GM19193 (cell line): ENCODE data around the gene UNC45B.
"Not testable (repeated sequence)": the region's sequence is repeated elsewhere in the genome, so short reads cannot be mapped to it uniquely, and the experiment has no call there.

Source experiments
- POLR2A ChIP-seq: IDR thresholded peaks from 4 replicates; pipeline ENCODE4 v1.6.1; 2011; ENCODE audit not compliant: insufficient read depth, insufficient read length; ENCODE audit errors: extremely low read depth

UNC45B gene

GRCh38 chr17:35188111-35188510 is 40.5 kb downstream of the UNC45B start:
- no peak for TF ChIP-seq POLR2A

GRCh38 chr17:35189291-35189690 is 41.7 kb downstream of the UNC45B start:
- TF ChIP-seq POLR2A = no peak

GRCh38 chr17:35191001-35191695 is 43.5 kb downstream of the UNC45B start:
- no peak for TF ChIP-seq POLR2A

- no peak for TF ChIP-seq POLR2A
These were observed 45.1 kb downstream of the UNC45B start for GRCh38 chr17:35192708-35193107.

- not testable (repeated sequence) for TF ChIP-seq POLR2A
These were observed 46.4 kb downstream of the UNC45B start, which contains the start of gene SLC35G3 for GRCh38 chr17:35194001-35194400. SLC35G3 (minus strand) TSS chr17:35194393; CDS start chr17:35194307, 86 bp downstream.

DNA sequence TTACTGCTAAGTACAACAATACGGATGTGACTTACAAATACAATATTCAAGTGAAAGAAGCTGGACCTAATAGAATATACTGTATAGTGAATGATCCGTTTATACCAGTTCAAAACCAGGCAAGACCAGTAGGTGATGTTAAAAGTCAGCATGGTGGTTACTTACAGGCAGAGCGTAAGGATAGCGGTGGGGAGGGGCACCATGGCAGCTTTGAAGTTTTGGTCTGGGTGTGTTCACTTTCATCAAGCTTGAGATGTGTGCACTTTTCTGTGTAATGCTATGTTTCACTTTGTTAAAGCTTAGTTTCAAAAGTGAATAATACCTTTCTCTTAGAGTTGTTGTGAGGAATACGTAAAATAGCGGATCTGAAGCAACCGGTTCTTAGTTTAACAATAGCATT is 63.1 kb downstream of the UNC45B start:
- TF ChIP-seq POLR2A = no peak

DNA sequence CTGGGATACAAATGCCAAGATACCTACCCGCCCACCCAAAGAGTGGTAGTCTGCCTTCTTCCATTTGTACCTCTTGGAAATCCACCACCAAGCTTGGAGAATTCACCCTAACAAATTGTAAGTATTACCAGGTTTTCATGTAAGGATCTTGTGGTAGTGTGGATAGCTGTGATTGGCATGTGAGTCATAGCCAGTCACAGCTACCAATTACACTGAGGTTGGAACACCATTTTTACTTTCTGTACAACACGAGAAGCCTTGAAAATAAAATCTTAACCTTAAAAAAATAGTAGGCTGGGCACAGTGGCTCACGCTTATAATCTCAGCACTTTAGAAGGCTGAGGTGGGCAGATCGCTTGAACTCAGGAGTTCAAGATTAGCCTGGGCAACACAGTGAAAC is 65.1 kb downstream of the UNC45B start:
- TF ChIP-seq POLR2A = no peak

DNA sequence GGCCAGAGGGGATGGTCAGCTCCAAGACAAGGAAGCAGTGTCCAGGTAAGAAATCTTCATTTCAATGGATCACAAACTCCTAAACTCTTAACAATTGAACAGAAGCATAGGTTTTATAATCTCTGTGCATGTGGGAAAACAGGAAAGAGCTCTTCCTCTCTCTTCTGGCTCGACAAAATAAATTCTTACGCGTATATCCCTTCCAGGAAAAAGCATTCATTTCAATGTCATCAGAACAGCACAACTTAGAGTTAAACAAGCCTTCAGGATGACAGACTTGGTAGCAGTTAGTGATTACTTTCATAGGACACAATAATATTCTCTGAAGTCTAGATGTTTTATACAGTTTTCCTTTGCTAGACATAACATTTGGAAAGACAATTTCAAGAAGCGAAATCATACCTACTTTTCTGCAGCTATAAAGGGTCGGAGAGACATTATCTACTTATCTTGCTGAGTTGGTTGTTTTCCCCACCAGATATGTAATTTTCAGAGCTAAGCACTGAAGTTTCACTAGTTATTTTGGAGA is 65.9 kb downstream of the UNC45B start:
- TF ChIP-seq POLR2A = no peak

DNA sequence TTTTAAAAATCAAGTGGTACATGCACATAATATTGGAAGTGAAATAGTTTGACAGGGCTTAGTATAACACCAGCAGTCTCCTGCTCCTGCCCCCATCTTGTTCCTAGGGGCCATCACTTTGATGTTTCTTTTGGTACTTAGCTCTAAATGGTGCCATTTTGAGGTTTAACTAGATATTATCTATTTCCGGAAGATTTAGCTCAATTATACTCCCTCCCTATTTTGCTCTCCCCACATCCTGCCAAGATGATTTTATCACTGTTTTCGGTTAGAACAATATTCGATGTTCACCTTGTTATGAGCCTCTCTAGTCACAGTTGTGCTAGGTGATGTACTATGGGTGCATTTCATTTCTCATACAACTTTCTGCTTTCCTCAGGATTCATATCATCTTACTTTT is 66.6 kb downstream of the UNC45B start:
- no peak for TF ChIP-seq POLR2A

GRCh38 chr17:35214631-35215273 is 67.1 kb downstream of the UNC45B start:
- no peak for TF ChIP-seq POLR2A

DNA sequence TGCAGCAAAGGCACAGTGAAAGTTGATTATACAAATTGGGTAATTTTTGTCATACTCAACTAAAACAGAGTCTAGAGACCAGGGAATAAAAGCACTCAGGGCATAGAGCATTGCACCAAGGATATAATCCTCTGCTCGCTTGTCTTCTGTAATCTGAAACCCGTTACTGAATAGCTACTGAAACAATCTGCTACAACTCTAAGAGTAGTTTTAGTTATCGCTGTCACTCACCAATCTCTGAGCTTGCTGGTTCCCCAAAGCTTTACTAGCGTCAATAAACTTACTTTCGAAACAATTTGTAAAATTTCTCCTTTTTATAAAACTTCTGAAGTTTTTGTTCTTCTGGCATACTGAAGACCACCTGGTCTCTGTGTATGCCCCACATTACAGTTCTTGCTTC is 69.5 kb downstream of the UNC45B start:
- no peak for TF ChIP-seq POLR2A

GRCh38 chr17:35218915-35219314 is 71.3 kb downstream of the UNC45B start:
- no peak for TF ChIP-seq POLR2A

DNA sequence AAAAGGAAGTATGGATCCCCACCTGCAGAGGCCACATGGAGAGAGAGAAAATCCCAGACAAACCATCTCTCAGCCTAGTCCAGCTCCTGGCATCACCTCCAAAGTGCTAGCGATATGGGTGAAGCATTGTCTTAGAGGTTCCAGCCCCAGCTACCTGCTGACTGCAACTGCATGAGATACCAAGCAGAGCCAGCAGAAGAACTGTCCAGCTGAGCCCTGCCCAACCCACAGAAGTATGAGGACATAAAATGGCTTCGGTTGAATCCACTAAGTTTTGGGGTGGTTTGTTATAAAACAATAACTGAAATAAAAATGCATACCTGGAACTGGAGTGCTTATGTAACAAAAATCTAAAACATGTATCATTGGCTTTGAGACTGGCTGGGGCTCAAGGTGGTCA is 74.8 kb downstream of the UNC45B start:
- TF ChIP-seq POLR2A = no peak

- no peak for TF ChIP-seq POLR2A
These were observed 76.8 kb downstream of the UNC45B start for GRCh38 chr17:35224436-35224835.

DNA sequence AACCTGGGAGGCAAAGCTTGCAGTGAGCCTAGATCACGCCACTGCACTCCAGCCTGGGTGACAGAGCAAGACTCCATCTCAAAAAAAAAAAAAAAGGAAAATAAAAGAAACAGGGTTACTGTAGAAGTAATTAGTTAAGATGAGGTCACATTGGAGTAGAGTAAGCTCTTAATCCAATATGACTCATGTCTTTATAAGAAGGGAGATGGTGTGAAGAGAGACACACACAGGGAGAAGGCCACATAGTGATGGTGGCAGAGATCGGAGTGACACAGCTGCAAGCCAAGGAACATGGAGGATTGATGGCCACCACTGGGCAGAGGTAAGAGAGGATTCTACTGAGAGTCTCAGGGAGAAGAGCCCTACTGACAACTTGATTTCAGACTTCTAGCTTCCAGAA is 79.9 kb downstream of the UNC45B start:
- no peak for TF ChIP-seq POLR2A

DNA sequence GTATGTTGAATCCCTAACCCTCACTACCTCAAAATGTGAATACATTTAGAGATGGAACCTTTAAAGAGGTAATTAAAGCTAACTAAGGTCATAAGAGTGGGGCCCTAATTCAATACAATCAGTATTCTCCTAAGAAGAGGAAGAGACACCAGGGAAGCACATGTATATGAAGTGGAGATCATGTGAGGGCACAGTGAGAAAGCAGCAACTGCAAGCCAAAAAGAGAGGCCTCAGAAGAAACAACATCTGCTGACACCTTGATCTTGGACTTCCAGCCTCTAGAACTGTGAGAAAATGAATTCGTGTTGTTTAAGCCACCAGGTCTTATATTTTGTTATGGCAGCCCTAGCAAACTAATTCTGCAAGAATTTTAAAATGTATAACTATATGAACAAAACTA is 82.0 kb downstream of the UNC45B start:
- no peak for TF ChIP-seq POLR2A
